Measurements from ENCODE around the gene TMEM115.

TMEM115 gene

DNA sequence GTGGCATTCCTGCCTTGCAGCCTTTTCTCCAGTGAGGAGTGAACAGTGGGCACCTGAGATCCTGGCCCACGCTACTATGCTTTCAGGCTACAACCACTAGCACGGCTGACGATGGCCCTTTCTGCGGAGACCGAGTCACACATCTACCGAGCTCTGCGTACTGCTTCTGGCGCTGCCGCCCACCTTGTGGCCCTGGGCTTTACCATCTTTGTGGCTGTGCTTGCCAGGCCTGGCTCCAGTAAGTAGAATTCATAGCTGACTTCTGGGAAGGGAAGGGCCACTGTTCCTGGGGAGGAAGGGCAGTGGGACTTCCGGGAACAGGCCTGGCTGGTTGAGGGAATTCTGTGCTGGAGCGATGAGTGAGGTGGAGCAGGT, 8.0 kb downstream of the TMEM115 start:
- DNase-seq (ENCODE audit: low read depth): no peak

DNA sequence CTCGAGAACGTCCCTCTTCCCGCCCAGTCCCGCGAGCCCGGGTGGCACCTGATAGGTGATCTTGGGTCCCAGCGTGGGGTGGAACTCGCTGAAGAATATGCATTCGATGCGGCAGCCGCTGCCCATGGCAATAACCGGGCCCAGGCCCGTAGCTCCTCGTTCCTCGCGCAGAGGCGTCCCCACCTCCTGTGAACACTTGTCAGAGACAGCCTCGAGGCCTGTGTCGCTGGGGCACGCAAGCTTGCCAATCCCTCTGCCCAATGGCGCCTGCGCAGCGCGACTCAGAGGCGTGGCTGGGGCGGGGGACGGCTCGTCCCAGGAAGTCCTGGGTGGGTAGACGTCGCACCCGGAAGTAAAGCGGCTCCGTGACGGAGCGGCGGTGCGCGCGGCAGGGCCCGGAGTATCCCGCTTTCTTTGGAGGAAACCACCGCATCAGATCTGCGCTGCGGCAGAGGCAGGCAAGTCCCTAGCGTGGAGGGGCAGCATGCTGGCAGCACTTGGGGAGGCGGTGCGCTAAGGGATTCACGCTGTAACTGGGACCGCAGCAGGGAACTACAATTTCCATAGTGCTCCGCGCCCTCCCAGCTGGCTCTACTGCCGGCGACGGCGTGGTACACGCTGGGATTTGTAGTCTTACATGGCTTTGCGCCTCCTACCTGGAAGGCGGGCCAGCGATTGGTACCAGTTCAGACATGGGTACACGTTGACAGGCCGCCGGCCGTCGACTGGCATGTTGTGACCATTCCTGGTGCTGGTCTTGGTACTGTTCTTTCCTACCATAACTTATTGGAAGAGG, 8.6 kb downstream of the TMEM115 start, which contains the start of the genes CYB561D2 and NPRL2:
Gene CYB561D2 (plus strand): TSS at position 336 of the 796 bp plus-strand sequence. CDS start 572 bp downstream, outside the sequence.
Gene NPRL2 (minus strand): TSS at position 249 of the 796 bp plus-strand sequence. CDS start 123 bp downstream, at position 126.
- peak; percentile 98 for DNase-seq (ENCODE audit: low read depth)

DNA sequence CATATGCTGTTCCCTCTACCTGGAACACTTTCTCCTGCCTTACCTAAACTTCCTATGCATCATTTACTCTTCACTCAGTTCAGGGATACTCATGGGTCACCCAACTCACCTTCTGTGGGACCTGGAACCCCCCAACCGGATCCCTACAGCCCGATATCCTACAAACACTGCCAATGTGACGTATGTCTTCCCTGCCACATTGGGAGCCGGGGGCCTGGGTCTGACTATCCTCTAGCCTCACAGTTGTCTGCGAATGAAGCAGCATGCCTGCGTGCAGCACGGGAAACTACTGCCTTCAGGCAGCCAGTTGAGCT, 9.2 kb downstream of the TMEM115 start:
- no peak for DNase-seq (ENCODE audit: low read depth)

DNA sequence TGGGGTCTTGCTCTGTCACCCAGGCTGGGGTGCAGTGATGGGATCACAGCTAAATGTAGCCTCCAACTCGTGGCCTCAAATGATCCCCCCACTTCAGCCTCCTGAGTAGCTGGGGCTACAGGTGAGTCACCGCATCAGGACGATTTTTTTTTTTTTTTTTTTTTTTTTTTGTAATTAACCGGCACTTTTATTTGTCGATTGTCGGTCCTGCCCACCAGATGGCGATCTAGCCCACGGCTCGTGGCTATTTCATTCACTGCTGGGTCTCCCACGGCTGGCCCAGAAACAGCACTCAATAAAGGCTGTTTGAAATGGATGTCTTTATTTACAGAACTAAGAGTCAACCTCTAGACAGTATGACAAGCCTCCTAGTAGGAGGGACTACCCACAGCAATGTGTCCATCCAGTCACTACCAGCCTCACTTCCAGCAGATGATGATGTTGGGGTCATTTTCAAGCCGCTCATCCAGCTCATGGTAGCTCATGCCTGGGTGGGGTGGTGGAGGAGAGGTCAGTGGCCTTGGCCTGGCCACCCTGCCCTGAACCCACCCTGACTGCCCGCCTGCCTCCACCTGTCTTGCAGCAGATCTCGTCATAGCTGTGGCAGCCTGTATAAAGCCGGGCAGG, 12.0 kb downstream of the TMEM115 start:
- no peak for DNase-seq (ENCODE audit: low read depth)

DNA sequence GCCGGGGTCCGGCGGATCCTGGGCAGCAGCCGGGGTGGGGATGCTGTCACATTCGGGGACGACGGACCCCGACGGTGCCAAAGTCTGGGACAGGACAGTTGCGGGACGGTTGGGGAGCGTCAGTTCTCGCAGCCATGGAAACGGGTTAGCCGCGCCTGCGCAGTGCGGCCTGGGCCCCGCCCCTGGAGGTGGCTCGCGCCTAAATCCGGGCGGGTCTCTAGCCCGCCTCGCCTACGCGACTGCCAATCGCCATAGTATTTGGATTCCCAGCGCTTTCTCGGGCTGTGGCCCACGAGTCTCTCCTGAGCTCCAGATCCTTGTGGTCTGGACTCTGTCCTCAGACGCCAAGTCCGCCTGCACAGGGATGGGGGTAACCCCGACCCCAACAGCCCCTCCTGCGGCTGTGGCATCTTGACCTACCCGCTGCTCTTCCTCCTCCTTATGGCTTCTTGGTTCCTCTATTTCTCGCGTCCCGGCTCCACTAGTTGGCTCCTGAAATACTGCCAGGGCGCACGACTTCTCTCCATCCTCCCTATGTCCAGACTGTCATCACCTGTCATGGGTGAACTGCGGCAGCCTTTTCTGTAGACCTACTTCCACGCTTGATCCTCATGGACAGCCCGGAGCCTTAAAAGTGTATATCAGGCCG, 13.6 kb downstream of the TMEM115 start, which contains the start of gene ZMYND10:
Gene ZMYND10 (minus strand): TSS at position 147 of the 649 bp plus-strand sequence. CDS start 153 bp downstream, outside the sequence.
- DNase-seq (ENCODE audit: low read depth): no peak

DNA sequence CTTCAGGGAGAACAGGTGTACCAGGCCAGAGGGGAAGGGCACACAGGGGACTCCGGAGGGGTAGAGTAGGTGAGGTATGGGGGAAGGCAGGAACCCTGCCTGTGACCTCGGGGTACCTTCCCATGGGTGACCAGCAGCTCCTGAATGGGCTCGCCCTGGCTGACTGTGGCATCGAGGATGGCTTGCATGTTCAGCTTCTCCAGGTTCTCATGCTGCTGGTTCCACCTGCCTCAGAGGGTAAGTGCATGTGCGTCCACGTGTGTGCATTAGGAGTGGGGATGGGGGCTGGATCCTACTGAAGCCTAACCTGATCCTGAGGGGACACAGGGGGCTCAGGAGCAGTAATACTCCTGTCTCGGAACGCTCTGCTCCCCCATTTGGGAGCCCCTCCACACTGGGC, 14.3 kb downstream of the TMEM115 start:
- DNase-seq (ENCODE audit: low read depth): no peak

DNA sequence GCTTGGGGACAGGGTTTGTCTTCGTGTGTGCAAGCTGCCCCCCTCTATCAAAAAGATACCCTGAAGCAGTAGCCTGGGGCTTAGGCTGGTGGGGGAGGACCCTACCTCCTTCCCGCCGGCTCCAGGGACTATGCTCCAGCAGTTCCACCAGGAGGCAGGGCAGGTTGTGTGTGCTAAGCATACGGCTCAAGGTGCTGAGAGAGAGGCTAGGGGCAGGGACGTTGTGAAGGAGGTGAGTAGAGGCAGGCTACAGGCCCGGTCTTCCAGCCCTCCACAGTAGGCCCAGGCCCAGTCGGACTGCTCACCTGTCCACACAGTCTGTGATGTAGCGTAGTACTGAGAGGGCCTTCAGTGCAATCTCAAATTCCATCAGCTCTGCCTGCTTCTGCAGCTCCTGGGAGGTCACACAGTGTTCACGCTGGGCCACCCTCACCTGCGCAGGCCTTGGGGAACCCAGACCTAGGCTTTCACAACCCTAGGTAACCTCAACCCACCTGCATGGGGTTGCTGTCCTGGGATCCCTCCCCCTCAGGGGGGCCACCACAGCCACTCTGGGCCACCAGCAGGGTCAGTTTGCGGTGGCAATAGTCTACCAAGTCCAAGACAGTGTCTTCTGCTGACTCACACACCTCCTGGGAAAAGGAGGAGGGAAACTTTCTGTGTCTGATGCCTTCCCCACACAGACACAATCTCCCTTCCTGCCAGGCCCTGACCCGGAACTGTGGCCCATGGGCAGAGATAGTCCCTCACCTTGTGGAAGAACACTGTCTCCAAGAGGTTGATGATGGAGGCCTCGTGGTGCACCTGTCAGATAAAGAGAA, 16.3 kb downstream of the TMEM115 start:
- DNase-seq (ENCODE audit: low read depth): no peak

DNA sequence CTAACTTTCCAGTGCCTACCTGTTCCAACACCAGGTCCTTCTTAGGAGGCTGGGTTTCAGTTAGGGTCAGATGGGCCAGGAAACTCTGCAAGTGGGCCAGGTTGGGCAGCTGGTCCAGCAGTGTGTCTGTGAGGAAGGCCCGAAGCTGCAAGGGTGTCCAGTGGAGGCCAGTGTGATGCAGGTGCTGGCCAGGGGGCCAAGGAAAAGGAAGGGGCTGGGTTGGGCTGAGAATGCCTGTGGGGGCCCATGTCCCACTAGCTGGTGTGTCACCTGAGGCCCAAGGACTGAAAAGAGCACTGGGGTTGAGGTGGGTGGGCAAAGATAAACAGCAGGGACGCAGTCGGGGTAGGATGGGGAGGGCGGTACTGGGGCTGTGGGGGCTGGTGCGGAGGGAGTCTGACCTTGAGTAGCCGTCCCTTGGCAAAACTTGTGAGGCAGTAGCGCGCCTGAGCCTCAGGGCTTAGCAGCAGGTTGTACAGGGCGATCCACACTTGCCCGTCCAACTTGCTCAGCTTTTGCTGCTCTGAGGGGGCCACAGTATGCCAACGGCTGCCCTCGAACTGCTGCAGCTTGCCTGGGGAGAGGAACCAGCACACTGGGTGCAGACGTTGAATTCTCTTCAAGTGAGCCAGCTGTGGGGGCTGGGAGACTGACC, 17.2 kb downstream of the TMEM115 start:
- no peak for DNase-seq (ENCODE audit: low read depth)

DNA sequence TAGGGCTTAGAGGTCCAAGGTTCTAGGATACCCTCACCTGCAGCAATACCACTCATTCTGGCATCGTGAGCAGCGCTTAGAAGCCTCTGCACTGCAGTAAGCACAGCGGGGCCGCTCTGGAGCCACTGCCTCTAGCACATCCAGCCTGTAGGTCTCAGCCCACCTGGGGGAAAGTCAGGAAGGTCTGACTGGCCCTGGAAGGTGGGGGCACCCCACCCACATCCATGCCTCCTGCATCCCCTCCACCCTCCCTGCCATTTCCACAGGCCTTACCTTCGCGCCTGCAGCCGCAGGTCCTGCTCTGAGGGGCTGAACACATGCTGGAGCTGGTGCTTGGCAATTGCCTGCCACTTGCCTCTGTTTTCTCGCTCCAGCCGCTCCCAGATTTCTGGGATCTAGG, 17.8 kb downstream of the TMEM115 start:
- no peak for DNase-seq (ENCODE audit: low read depth)

DNA sequence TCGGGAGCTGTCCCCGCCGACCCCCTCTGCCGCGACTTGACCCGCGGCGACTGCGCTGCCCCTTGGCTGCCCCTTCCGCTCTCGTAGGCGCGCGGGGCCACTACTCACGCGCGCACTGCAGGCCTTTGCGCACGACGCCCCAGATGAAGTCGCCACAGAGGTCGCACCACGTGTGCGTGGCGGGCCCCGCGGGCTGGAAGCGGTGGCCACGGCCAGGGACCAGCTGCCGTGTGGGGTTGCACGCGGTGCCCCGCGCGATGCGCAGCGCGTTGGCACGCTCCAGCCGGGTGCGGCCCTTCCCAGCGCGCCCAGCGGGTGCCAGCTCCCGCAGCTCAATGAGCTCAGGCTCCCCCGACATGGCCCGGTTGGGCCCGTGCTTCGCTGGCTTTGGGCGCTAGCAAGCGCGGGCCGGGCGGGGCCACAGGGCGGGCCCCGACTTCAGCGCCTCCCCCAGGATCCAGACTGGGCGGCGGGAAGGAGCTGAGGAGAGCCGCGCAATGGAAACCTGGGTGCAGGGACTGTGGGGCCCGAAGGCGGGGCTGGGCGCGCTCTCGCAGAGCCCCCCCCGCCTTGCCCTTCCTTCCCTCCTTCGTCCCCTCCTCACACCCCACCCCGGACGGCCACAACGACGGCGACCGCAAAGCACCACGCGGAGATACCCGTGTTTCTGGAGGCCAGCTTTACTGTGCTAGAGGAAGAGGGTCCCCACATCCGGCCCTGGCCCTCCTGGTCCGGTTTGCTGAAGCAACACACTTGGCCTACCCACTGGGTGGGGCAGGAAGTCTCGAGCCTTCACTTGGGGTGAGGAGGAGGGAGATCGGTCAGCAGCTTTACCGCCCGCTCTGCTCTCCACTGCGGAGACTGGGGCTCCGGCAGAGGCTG, 18.6 kb downstream of the TMEM115 start, which contains the start of gene RASSF1:
Gene RASSF1 (minus strand): TSS at position 389 of the 882 bp plus-strand sequence. CDS start 31 bp downstream, at position 358.
- DNase-seq (ENCODE audit: low read depth): no peak

DNA sequence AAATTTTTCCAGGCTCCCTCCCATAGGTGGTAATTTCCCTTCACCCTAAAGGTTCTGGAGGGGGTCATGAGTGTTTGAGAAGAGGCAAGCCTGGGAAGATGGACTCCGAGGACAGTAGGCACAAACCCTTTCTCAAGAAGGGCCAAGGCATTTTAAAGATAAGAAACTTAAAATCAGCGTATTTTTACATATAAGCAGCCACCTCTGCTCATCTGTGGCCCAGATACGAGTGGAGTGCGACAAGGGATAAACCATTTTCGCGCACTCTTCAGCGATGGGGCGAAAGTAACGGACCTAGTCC, 19.2 kb downstream of the TMEM115 start:
- no peak for DNase-seq (ENCODE audit: low read depth)

DNA sequence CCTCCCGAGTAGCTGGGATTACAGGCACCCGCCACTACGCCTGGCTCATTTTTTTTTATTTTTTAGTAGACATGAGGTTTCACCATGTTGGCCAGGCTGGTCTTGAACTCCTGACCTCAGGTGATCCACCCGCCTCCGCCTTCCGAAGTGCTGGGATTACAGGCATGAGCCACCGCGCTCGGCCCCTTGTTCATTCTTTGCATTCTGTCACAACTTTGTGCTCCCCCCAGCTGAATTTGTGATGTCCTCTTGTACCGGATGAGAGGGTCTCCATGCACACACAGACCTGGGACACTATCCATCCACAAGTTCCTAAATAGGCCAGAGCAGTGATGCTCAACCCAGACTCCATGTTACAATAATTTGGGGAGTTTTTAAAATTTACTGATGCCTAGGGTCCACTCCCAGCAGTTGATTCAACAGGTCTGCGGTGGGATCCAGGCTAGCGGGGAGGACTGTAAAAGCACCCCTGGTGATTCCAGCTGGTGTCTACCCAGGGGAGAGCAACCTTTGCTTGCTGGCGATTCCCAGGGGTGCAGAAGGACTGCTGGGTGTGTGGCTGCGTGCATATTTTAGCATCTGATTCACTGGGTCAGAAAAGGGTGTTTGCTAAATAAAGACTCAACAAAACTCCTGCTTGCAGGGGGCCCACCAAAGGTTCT, 19.7 kb downstream of the TMEM115 start:
- DNase-seq (ENCODE audit: low read depth): no peak

DNA sequence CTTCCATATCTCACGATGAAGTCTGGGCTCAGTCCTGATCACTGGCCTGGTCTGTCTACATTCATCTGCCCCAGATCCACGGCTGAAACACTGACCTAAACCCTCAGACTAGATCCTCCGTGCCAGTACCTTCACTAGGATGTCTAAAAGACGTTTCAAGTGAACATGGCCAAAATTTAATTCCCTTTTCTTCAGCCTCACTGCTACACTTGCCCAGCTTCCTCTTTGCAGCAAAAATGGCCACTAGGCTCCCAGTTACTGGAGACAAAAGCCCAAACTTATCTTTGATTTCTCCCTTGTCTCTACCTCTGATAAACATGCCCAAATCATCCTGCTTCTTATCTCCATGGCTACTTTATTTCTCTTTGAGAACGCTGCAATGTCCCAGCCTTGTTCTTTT, 20.4 kb downstream of the TMEM115 start:
- DNase-seq (ENCODE audit: low read depth): no peak

DNA sequence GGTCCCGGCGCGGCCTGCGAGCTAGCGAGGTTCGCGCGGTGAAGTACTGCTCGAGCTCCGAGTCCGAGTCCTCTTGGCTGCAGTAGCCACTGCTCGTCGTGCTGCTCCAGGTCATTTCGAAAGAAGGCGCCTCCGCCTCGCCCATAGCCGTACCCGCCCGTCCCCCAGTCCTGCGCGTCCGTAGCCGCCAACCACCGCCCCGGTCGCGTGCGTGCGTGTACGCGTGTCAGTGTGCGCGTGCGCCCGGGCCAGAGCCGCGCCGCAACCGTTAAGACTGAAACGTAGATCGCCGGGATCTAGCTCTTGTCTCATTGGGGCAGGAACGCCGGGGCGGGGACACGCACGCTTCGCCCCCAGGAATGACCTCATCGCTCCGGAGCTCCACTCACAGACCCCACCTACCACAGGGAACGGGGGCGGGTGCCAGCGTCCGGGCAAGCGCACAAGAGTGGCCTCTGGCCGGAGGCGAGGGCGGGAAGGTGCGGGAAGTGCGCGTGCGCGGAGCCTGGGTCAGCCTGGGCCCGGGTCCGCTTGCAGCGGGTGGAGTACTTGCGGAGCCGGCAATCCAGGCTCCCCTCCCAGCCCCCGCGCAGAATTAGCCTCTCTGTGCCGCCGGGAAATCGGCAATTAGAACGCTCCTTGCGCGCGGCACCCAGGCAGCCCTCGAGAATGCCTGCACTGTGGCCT, 22.0 kb downstream of the TMEM115 start:
- DNase-seq (ENCODE audit: low read depth): peak; percentile 85

DNA sequence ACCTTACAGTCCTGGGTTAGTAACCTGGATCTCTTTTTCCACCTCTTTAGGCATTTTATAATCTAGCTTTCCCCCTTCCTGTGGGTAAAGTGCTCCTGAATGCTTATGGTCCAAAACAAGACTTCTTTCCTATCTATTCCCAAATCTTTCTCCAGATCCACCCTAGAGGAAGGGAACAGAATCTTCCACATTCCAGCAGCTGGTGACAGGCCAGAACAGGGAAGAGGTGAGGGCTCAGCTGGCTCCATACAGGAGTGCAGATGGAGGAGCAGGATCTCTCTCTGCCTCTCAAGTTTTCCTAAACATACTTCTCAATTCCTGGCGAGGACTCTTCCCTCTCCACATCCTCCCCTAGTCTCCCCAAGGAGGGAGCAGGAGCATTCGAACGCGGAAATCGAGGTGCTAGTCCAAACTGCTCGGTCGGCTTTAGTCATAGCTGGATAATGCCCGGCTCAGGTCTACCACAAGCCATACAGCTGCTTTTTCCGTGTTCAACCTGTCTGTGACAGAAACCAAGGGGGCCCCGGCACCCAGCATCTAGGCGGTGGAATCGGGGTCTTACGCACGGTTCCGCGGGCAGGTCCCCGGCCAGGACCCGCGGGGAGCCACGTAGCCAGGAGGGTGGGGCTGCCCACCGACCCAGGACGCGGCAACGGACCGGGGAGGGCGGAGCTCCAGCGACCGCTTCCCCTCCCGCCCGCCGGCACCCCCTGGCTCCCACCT, 22.7 kb downstream of the TMEM115 start:
- DNase-seq (ENCODE audit: low read depth): no peak

DNA sequence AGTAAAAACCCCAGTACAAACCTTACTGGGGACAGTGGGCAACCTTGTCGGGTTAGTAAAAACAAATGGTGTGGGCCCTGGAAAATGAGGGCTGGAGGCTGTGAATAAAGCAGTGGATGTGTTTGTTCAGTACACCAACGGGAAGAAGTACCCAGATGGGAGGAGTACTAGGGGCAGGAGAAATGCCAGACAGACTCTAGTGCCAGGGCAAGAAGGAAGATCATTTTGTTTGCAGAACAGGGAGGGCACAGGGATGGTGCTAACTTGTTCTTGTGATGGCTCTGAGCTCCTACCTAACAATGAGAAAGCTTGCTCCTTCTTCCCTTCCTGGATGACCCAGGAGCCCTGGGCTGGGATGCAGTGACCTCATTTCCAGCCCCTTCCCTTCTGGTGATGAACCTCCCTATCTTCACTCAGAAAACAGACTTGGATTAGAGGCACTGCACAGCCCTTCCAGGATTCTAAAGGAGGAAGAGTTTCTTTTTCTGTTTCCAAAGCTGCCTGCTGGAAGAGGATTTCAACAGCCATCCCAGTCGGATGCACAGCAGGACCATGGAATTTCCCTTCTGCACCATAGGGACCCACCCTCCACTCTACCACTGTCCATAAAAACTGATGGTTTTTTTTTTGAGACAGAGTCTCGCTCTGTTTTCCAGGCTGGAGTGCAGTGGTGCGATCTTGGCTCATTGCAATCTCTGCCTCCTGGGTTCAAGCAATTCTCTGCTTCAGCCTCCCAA, 24.8 kb downstream of the TMEM115 start:
- DNase-seq (ENCODE audit: low read depth): no peak

DNA sequence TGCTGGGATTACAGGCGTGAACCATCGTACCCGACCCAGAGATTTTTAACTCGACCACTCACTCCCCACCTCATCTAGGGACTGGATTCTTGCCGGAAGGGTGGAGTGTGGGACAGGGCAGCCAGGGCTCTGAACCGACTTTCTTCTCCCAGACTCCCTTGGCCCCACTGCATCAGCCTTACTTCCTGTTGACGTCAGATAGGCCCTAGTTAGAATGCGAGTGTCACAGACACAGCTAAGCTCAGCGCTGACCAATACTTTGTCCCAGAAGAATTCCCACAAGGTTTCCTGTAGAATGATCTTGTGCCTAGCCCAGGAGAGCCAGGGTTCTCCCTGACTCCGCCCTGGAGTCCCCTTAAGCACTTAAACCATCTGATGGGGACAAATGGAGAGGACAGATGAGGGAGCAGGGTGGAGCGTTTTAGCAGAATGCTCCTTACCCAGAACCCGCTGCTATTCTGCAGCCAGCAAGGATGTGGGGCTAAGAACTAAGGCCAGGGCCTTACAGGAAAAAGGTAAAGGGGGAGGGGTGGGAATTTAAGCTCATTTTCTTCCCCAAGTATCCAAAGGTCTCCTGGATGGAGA, 25.5 kb downstream of the TMEM115 start:
- DNase-seq (ENCODE audit: low read depth): no peak
